ENCODE data around the gene MYO16. TPM values are rescaled to one million over a fixed set of nuclear protein-coding genes. Genes with fewer than 3 reads are reported as not detected.

MYO16 gene
- polyA plus RNA-seq, 1 experiment: not detected

GRCh38 chr13:109151255-109151654, 521.8 kb downstream of the MYO16 start:
- CTCF ChIA-PET: interaction anchor here (1.1 kb wide), 1 partner anchor 630 kb away, joined by 3 read pairs; no protein-coding TSS in a partner anchor
- no peak for DNase-seq (ENCODE audit: low read depth)
- Histone ChIP-seq H3K27me3 (ENCODE audit: control insufficient read depth, insufficient read depth, low read length) (no peaks in the 10 kb centered on the region), H3K4me3 (ENCODE audit: low read depth, low read length) (no peak overlapping the region), H3K36me3 (ENCODE audit: control insufficient read depth, insufficient read depth, low read length) (no peaks in the 10 kb centered on the region)
- TF ChIP-seq CTCF (IDR thresholded peaks at IDR 0.05; ENCODE audit: insufficient read depth, low read depth, low read length): no peak
- POLR2A ChIA-PET: no interaction called here

- ChIA-PET POLR2A (no interaction called here), CTCF (no interaction called here)
- Histone ChIP-seq H3K4me3 (ENCODE audit: low read depth, low read length) (no peak overlapping the region), H3K27me3 (ENCODE audit: control insufficient read depth, insufficient read depth, low read length) (no peaks in the 10 kb centered on the region), H3K36me3 (ENCODE audit: control insufficient read depth, insufficient read depth, low read length) (no peaks in the 10 kb centered on the region)
- TF ChIP-seq CTCF (IDR thresholded peaks at IDR 0.05; ENCODE audit: insufficient read depth, low read depth, low read length): no peak
- DNase-seq (ENCODE audit: low read depth): no peak
These were observed 522.3 kb downstream of the MYO16 start for GRCh38 chr13:109151696-109152095.

GRCh38 chr13:109152311-109152820, 523.0 kb downstream of the MYO16 start:
- CTCF ChIA-PET: no interaction called here
- no peak for TF ChIP-seq CTCF (IDR thresholded peaks at IDR 0.05; ENCODE audit: insufficient read depth, low read depth, low read length)
- no peak overlapping the region for H3K4me3 ChIP-seq (ENCODE audit: low read depth, low read length)
- no peaks in the 10 kb centered on the region for H3K27me3 ChIP-seq (ENCODE audit: control insufficient read depth, insufficient read depth, low read length)
- POLR2A ChIA-PET: interaction anchor here (0.6 kb wide), 1 partner anchor 241 kb away, joined by 3 read pairs; no protein-coding TSS in a partner anchor
- no peak for DNase-seq (ENCODE audit: low read depth)
- H3K36me3 ChIP-seq (ENCODE audit: control insufficient read depth, insufficient read depth, low read length): no peaks in the 10 kb centered on the region

GRCh38 chr13:109152941-109153340, 523.5 kb downstream of the MYO16 start:
- H3K36me3 ChIP-seq (ENCODE audit: control insufficient read depth, insufficient read depth, low read length): no peaks in the 10 kb centered on the region
- no peak for DNase-seq (ENCODE audit: low read depth)
- H3K27me3 ChIP-seq (ENCODE audit: control insufficient read depth, insufficient read depth, low read length): no peaks in the 10 kb centered on the region
- ChIA-PET POLR2A (no interaction called here), CTCF (no interaction called here)
- no peak for TF ChIP-seq CTCF (IDR thresholded peaks at IDR 0.05; ENCODE audit: insufficient read depth, low read depth, low read length)
- H3K4me3 ChIP-seq (ENCODE audit: low read depth, low read length): no peak overlapping the region

- no peak for TF ChIP-seq CTCF (IDR thresholded peaks at IDR 0.05; ENCODE audit: insufficient read depth, low read depth, low read length)
- CTCF ChIA-PET: interaction anchor here (1.0 to 1.7 kb wide), 3 partner anchors 8 to 960 kb away, joined by 3 to 6 read pairs (median 4); no protein-coding TSS in a partner anchor
- Histone ChIP-seq H3K36me3 (ENCODE audit: control insufficient read depth, insufficient read depth, low read length) (no peaks in the 10 kb centered on the region), H3K27me3 (ENCODE audit: control insufficient read depth, insufficient read depth, low read length) (no peaks in the 10 kb centered on the region), H3K4me3 (ENCODE audit: low read depth, low read length) (no peak overlapping the region)
- no peak for DNase-seq (ENCODE audit: low read depth)
- POLR2A ChIA-PET: no interaction called here
These were observed 524.7 kb downstream of the MYO16 start for GRCh38 chr13:109154146-109154545.

Measured in BJ (cell line).